ENCODE data around the gene CFAP61. TPM values are rescaled to one million over a fixed set of nuclear protein-coding genes. Genes with fewer than 3 reads are reported as not detected.

Gene CFAP61
- total RNA-seq, 6 experiments from 2014 or later = 0.26 TPM; not detected in 5

- Mint-ChIP-seq H3K4me3 (no peak overlapping the region), H3K36me3 (ENCODE audit: low read depth) (no peaks in the 10 kb centered on the region), H3K9me3 (no peaks in the 10 kb centered on the region), H3K27me3 (ENCODE audit: insufficient read depth) (peaks cover 28% of the 10 kb centered on the region), H3K4me1 (ENCODE audit: low read depth) (no peaks in the 10 kb centered on the region), H3K27ac (no peak overlapping the region)
- TF ChIP-seq, protein P1, sequence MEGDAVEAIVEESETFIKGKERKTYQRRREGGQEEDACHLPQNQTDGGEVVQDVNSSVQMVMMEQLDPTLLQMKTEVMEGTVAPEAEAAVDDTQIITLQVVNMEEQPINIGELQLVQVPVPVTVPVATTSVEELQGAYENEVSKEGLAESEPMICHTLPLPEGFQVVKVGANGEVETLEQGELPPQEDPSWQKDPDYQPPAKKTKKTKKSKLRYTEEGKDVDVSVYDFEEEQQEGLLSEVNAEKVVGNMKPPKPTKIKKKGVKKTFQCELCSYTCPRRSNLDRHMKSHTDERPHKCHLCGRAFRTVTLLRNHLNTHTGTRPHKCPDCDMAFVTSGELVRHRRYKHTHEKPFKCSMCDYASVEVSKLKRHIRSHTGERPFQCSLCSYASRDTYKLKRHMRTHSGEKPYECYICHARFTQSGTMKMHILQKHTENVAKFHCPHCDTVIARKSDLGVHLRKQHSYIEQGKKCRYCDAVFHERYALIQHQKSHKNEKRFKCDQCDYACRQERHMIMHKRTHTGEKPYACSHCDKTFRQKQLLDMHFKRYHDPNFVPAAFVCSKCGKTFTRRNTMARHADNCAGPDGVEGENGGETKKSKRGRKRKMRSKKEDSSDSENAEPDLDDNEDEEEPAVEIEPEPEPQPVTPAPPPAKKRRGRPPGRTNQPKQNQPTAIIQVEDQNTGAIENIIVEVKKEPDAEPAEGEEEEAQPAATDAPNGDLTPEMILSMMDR (IDR thresholded peaks at IDR 0.05) = no peak
- no peak for DNase-seq
Measured at GRCh38 chr20:20094410-20094809, 42.1 kb downstream of the CFAP61 start.

- TF ChIP-seq, protein P1 (IDR thresholded peaks at IDR 0.05) = no peak
- H3K4me3 Mint-ChIP-seq = no peak overlapping the region
- H3K27me3 Mint-ChIP-seq (ENCODE audit: insufficient read depth) = peaks cover 28% of the 10 kb centered on the region
- H3K27ac Mint-ChIP-seq = no peak overlapping the region
- H3K9me3 Mint-ChIP-seq = no peaks in the 10 kb centered on the region
- DNase-seq = no peak
- H3K4me1 Mint-ChIP-seq (ENCODE audit: low read depth) = no peaks in the 10 kb centered on the region
- no peaks in the 10 kb centered on the region for H3K36me3 Mint-ChIP-seq (ENCODE audit: low read depth)
Measured at GRCh38 chr20:20095114-20095872, 43.0 kb downstream of the CFAP61 start.

GRCh38 chr20:20096421-20096820, 44.1 kb downstream of the CFAP61 start:
- no peak overlapping the region for H3K27ac Mint-ChIP-seq
- no peaks in the 10 kb centered on the region for H3K36me3 Mint-ChIP-seq (ENCODE audit: low read depth)
- H3K4me1 Mint-ChIP-seq (ENCODE audit: low read depth) = no peaks in the 10 kb centered on the region
- H3K9me3 Mint-ChIP-seq = no peaks in the 10 kb centered on the region
- no peak for DNase-seq
- TF ChIP-seq, protein P1 (IDR thresholded peaks at IDR 0.05) = no peak
- H3K4me3 Mint-ChIP-seq = no peak overlapping the region
- peaks cover 23% of the 10 kb centered on the region for H3K27me3 Mint-ChIP-seq (ENCODE audit: insufficient read depth)

- no peak for DNase-seq
- no peaks in the 10 kb centered on the region for H3K36me3 Mint-ChIP-seq (ENCODE audit: low read depth)
- no peaks in the 10 kb centered on the region for H3K4me1 Mint-ChIP-seq (ENCODE audit: low read depth)
- no peak overlapping the region for H3K27ac Mint-ChIP-seq
- no peak overlapping the region for H3K4me3 Mint-ChIP-seq
- TF ChIP-seq, protein P1 (IDR thresholded peaks at IDR 0.05) = no peak
- H3K27me3 Mint-ChIP-seq (ENCODE audit: insufficient read depth) = peaks cover 21% of the 10 kb centered on the region
- H3K9me3 Mint-ChIP-seq = no peaks in the 10 kb centered on the region
Measured at GRCh38 chr20:20100881-20101280, 48.5 kb downstream of the CFAP61 start.

GRCh38 chr20:20102163-20102562, 49.8 kb downstream of the CFAP61 start:
- peaks cover 13% of the 10 kb centered on the region for H3K27me3 Mint-ChIP-seq (ENCODE audit: insufficient read depth)
- H3K36me3 Mint-ChIP-seq (ENCODE audit: low read depth) = no peaks in the 10 kb centered on the region
- TF ChIP-seq, protein P1 (IDR thresholded peaks at IDR 0.05) = no peak
- H3K27ac Mint-ChIP-seq = no peak overlapping the region
- no peaks in the 10 kb centered on the region for H3K9me3 Mint-ChIP-seq
- DNase-seq = no peak
- H3K4me1 Mint-ChIP-seq (ENCODE audit: low read depth) = no peaks in the 10 kb centered on the region
- H3K4me3 Mint-ChIP-seq = no peak overlapping the region

All from HFFc6 (cell line).